ENCODE results near the gene NELFA. TPM values are rescaled to one million over a fixed set of nuclear protein-coding genes. Genes with fewer than 3 reads are reported as not detected.

NELFA gene
- total RNA-seq, 4 donors from 2014 or later: 22.0 to 80.4 (median 31.8) TPM

GRCh38 chr4:2047031-2047660 is 38.4 kb upstream of the NELFA start:
- Histone ChIP-seq H3K4me1 (peaks cover 0 to 10% (median 6%) of the 10 kb centered on the region in 4 donors), H3K27me3 (peaks cover 48% of the 10 kb centered on the region), H3K9me3 (no peaks in the 10 kb centered on the region), H3K36me3 (no peaks in the 10 kb centered on the region), H3K27ac (no peak overlapping the region), H3K4me3 (no peak overlapping the region)
- in situ Hi-C loops (cut with MboI; ENCODE audit: low pct_ligation_motif_present in 1 of 4, low pct_unique_long_range_greater_than_20kb in 1 of 4, low sequenced_read_pairs in 3 of 4): no loop called here
- 0 to 37% methylated on average over 2 to 21 of the region's 57 CpGs for WGBS, 2 donors (ENCODE audit: low coverage in 1 of 2)
- DNase-seq: no peak
- intact Hi-C loops (cut with DNase I; ENCODE audit: low total_unique reads): no loop called here
- no peak for TF ChIP-seq POLR2AphosphoS5 (IDR thresholded peaks at IDR 0.05)

DNA sequence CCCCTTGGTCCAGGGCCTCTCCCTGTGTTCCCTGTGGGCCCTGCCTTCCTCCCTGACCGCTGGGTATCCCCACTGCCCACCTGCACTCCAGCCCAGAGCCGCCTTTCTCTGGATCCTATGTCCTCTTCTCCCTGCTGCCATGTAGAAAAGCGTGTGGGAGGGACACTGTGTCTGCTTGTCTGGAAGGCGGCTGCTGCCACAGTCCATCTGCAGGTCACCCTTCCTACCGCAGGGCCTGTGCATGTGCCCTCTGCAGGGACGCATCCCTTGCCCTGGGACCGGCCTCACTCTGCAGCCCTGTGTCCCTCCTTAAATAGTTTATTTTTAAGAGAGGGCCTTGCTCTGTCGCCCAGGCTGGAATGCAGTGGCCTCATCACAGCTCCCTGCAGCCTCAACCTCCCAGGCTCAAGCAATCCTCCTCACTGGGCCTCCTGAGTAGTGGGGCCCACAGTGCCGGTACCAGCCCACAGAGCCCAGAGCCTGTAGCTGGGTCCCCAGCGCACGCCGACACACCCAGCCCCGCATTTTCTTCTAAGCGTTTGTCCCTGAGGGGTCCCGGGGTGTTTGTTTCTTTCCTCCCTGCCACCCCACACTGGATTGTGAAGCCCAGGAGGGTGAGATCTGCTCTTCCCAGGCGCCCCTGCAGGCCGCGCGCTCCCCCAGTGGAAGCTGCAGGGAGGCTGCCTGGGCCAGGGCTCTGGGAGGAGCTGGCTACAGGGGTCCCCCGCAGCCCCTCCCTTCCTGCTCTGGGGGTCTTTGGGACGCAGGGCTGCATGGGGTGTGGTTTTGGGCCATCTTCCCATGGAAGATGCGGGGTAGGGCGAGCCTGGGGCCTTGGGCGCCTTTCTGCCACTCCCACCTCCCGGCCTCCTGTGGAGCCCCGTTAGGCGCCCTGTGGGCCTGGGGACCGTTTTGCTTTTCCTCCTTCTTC is 37.5 kb upstream of the NELFA start:
- DNase-seq: no peak
- WGBS, 2 donors (ENCODE audit: low coverage in 1 of 2): 64 to 65% methylated on average over 4 to 25 of the region's 28 CpGs

DNA sequence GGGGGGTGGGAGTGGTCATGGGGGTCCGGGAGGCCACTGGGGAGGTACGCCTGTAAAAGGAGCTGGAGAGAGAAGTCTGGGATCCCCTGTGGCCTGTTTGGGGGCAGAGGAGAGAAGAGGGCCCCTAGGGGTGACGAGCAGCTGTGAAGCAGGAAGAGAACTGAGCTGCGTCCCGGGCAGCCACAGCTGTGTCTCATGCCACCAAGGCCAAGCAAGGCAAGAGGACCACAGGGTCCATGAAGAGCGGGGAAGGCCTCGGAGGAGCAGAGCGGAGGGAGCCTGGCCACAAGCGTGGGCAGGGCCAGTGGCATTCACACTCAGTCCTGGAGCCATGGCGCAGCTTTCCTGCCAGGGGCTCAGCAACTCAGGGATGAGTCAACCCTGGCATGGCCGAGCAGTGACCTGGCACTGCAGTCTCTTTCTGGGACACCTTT is 36.8 kb upstream of the NELFA start:
- Histone ChIP-seq H3K9me3 (no peaks in the 10 kb centered on the region), H3K27ac (no peak overlapping the region), H3K36me3 (no peaks in the 10 kb centered on the region), H3K27me3 (peaks cover 45% of the 10 kb centered on the region), H3K4me3 (no peak overlapping the region), H3K4me1 (peaks cover 0 to 24% (median 19%) of the 10 kb centered on the region in 4 donors)
- no peak for TF ChIP-seq POLR2AphosphoS5 (IDR thresholded peaks at IDR 0.05)
- TF ChIP-seq POLR2A (IDR thresholded peaks at IDR 0.05): no peak
- TF ChIP-seq, protein P1, sequence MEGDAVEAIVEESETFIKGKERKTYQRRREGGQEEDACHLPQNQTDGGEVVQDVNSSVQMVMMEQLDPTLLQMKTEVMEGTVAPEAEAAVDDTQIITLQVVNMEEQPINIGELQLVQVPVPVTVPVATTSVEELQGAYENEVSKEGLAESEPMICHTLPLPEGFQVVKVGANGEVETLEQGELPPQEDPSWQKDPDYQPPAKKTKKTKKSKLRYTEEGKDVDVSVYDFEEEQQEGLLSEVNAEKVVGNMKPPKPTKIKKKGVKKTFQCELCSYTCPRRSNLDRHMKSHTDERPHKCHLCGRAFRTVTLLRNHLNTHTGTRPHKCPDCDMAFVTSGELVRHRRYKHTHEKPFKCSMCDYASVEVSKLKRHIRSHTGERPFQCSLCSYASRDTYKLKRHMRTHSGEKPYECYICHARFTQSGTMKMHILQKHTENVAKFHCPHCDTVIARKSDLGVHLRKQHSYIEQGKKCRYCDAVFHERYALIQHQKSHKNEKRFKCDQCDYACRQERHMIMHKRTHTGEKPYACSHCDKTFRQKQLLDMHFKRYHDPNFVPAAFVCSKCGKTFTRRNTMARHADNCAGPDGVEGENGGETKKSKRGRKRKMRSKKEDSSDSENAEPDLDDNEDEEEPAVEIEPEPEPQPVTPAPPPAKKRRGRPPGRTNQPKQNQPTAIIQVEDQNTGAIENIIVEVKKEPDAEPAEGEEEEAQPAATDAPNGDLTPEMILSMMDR (IDR thresholded peaks at IDR 0.05): no peak
- TF ChIP-seq EP300 (IDR thresholded peaks at IDR 0.05; ENCODE audit: low read depth): no peak
- no peak for DNase-seq
- intact Hi-C loops (cut with DNase I; ENCODE audit: low total_unique reads): no loop called here
- in situ Hi-C loops (cut with MboI; ENCODE audit: low pct_ligation_motif_present in 1 of 4, low pct_unique_long_range_greater_than_20kb in 1 of 4, low sequenced_read_pairs in 3 of 4): no loop called here
- 74 to 80% methylated on average over 1 to 11 of the region's 11 CpGs for WGBS, 2 donors (ENCODE audit: low coverage in 1 of 2)

More for the DNA sequence above, 37.5 kb upstream of the NELFA start:
- in situ Hi-C loops (cut with MboI; ENCODE audit: low pct_ligation_motif_present in 1 of 4, low pct_unique_long_range_greater_than_20kb in 1 of 4, low sequenced_read_pairs in 3 of 4): no loop called here
- H3K4me3 ChIP-seq: no peak overlapping the region
- no peaks in the 10 kb centered on the region for H3K9me3 ChIP-seq
- TF ChIP-seq POLR2AphosphoS5 (IDR thresholded peaks at IDR 0.05) (no peak), POLR2A (IDR thresholded peaks at IDR 0.05) (no peak), EP300 (IDR thresholded peaks at IDR 0.05; ENCODE audit: low read depth) (no peak)
- TF ChIP-seq, protein P1 (IDR thresholded peaks at IDR 0.05): no peak
- H3K36me3 ChIP-seq: no peaks in the 10 kb centered on the region
- H3K27me3 ChIP-seq: peaks cover 44% of the 10 kb centered on the region
- no peak overlapping the region for H3K27ac ChIP-seq
- intact Hi-C loops (cut with DNase I; ENCODE audit: low total_unique reads): no loop called here
- H3K4me1 ChIP-seq: peaks cover 0 to 16% (median 11%) of the 10 kb centered on the region in 4 donors

DNA sequence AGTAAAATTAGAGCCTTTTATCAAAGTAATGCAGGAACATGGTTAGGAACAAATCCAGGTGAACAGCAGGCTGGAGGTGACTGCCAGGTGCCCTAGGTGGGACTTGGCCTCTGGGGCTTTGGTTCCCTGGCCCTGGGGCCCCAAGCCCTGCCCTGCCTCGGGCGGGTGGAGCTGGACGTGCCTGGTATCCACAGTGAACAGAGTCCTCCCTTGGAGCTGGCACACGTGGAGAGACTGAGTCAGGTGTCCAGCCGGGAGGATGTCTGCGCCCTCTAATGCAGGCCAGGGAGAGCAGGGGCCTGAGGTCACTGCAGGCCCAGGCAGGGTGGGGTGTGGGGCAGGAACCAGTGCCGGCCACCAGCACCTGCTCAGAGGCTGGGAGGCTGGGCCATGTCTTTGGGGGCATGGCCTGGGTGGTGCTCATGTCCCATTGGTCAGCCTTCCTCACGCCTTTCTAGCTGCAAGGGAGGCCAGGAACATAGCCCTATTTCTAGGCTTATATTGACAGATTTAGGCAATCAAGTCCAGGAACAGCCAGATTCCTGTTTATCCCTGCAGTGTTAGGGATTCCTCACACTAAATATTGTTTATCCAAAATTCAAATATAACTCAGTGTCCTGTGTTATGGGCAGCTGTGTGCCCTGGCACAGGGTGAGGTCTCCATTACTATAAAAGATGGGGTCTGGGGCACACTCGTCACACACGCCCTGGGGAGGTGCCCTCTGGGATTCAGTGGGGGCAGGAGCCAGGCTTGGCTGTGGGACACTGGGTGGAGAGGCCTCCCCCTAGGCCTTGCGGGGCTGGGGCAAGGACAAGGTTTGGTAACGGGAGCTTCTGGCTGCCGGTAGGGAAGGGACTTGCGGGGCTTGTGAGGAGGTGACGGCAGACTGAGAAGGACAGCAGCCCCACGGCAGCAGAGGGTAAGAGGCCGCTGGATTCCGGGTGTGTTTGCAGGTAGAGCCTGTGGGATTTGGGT is 36.1 kb upstream of the NELFA start:
- Histone ChIP-seq H3K4me1 (peaks cover 0 to 27% (median 22%) of the 10 kb centered on the region in 4 donors), H3K36me3 (no peaks in the 10 kb centered on the region), H3K27ac (no peak overlapping the region), H3K27me3 (peaks cover 50% of the 10 kb centered on the region), H3K4me3 (no peak overlapping the region), H3K9me3 (no peaks in the 10 kb centered on the region)
- WGBS, 2 donors (ENCODE audit: low coverage in 1 of 2): 87 to 89% methylated on average over 5 to 17 of the region's 18 CpGs
- in situ Hi-C loops (cut with MboI; ENCODE audit: low pct_ligation_motif_present in 1 of 4, low pct_unique_long_range_greater_than_20kb in 1 of 4, low sequenced_read_pairs in 3 of 4): no loop called here
- intact Hi-C loops (cut with DNase I; ENCODE audit: low total_unique reads): no loop called here
- TF ChIP-seq, protein P1 (IDR thresholded peaks at IDR 0.05): no peak
- TF ChIP-seq POLR2AphosphoS5 (IDR thresholded peaks at IDR 0.05) (no peak), POLR2A (IDR thresholded peaks at IDR 0.05) (no peak), EP300 (IDR thresholded peaks at IDR 0.05; ENCODE audit: low read depth) (no peak)
- no peak for DNase-seq

Measured in transverse colon (tissue), 4 donors.